Measurements from ENCODE around the gene CYFIP2. TPM values are rescaled to one million over a fixed set of nuclear protein-coding genes. Genes with fewer than 3 reads are reported as not detected.

CYFIP2 gene
- total RNA-seq, 1 donor = 6.5 TPM

DNA sequence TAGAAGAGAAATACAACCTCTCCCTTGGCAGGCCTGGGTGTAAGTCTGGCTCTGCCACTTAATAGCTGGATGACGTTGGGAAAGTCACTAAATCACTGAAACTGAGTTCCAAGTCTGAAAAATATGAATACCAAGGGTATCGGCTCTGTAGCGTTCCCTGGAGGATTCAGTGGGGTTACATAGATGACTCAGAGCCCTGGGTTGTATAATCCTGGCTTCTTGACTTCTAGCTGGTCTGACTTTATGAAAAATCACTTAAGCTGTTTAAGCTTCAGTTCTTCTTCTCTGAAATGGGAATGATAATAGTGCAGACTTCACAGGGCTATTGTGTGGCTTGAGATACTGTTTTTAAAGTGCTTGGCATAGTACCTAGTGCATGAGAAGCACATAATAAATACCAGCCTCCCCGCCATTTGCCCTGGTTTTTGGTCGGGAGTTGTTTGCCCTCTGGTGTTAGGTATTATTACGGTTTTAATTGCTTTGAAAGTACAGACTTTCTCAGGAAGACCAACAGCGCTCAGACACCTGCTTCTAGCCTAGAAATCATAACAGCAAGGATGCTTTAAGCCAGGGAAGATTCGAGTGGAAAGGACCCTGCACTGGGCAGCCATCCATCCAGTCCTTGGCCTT is 43.0 kb downstream of the CYFIP2 start:
- no peaks in the 10 kb centered on the region for H3K9me3 ChIP-seq (ENCODE audit: low read depth, low read length)
- H3K4me3 ChIP-seq (ENCODE audit: insufficient read depth, low read length) = no peak overlapping the region
- peak; percentile 91 for DNase-seq (ENCODE audit: insufficient read length, low spot score, missing footprints)
- no peaks in the 10 kb centered on the region for H4K20me1 ChIP-seq (ENCODE audit: insufficient read depth, low read length)
- H3K4me2 ChIP-seq (ENCODE audit: insufficient read depth, low read length) = no peak overlapping the region
- no peaks in the 10 kb centered on the region for H3K36me3 ChIP-seq (ENCODE audit: insufficient read depth, low read length)
- H3K79me2 ChIP-seq (ENCODE audit: insufficient read depth, low read length) = no peaks in the 10 kb centered on the region
- no peak overlapping the region for H3K27ac ChIP-seq (ENCODE audit: low read depth, low read length)
- no peaks in the 10 kb centered on the region for H3K27me3 ChIP-seq (ENCODE audit: insufficient read depth, low read length)
- H2AFZ ChIP-seq (ENCODE audit: low read length) = no peak overlapping the region
- TF ChIP-seq, protein P1, sequence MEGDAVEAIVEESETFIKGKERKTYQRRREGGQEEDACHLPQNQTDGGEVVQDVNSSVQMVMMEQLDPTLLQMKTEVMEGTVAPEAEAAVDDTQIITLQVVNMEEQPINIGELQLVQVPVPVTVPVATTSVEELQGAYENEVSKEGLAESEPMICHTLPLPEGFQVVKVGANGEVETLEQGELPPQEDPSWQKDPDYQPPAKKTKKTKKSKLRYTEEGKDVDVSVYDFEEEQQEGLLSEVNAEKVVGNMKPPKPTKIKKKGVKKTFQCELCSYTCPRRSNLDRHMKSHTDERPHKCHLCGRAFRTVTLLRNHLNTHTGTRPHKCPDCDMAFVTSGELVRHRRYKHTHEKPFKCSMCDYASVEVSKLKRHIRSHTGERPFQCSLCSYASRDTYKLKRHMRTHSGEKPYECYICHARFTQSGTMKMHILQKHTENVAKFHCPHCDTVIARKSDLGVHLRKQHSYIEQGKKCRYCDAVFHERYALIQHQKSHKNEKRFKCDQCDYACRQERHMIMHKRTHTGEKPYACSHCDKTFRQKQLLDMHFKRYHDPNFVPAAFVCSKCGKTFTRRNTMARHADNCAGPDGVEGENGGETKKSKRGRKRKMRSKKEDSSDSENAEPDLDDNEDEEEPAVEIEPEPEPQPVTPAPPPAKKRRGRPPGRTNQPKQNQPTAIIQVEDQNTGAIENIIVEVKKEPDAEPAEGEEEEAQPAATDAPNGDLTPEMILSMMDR (IDR thresholded peaks at IDR 0.05; ENCODE audit: extremely low read depth, low read depth, low read length) = peak; percentile 39
- H3K4me1 ChIP-seq (ENCODE audit: insufficient read depth, low read length) = peaks cover 6% of the 10 kb centered on the region

DNA sequence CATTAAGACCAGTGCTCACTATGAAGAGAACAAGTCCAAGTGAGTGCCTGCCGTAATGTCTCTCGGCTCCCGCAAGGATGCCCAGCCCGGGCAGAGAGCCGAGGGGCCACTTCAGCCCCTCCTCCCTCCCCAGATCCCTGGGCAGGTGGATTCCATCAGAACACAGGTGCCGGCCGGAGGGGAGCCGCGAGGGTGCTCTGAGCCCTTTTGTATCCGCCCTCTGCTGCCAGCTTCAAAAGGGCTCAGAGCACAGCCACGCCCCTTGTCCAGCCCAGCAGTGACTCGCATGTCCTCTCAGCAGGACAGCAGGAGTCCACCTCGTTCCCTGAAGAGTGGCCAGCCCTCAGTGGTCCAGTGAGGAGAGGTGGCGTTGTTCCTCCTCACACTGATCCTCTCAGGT is 43.9 kb downstream of the CYFIP2 start:
- Histone ChIP-seq H3K9me3 (ENCODE audit: low read depth, low read length) (no peaks in the 10 kb centered on the region), H3K36me3 (ENCODE audit: insufficient read depth, low read length) (no peaks in the 10 kb centered on the region), H4K20me1 (ENCODE audit: insufficient read depth, low read length) (no peaks in the 10 kb centered on the region), H3K4me3 (ENCODE audit: insufficient read depth, low read length) (no peak overlapping the region), H3K27ac (ENCODE audit: low read depth, low read length) (no peak overlapping the region), H2AFZ (ENCODE audit: low read length) (no peak overlapping the region), H3K79me2 (ENCODE audit: insufficient read depth, low read length) (no peaks in the 10 kb centered on the region), H3K4me2 (ENCODE audit: insufficient read depth, low read length) (no peak overlapping the region), H3K4me1 (ENCODE audit: insufficient read depth, low read length) (peaks cover 6% of the 10 kb centered on the region), H3K27me3 (ENCODE audit: insufficient read depth, low read length) (no peaks in the 10 kb centered on the region)
- DNase-seq (ENCODE audit: insufficient read length, low spot score, missing footprints) = no peak
- TF ChIP-seq, protein P1 (IDR thresholded peaks at IDR 0.05; ENCODE audit: extremely low read depth, low read depth, low read length) = no peak

DNA sequence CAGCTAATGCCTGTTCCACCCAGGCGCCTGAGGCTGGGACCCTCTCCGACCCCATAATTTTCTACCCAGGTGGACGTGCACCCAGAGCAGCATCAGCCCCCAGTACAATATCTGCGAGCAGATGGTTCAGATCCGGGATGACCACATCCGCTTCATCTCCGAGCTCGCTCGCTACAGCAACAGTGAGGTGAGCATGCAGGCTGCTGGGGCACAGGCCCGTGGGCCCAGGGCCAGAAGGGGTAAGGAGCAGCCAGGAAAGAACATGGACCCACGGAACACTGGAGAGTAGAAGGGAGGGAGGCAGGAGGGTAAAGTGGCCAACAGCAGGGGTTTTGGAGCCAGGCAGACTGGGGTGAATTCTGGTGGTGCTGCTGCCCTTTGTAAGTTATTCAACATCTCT is 45.7 kb downstream of the CYFIP2 start:
- Histone ChIP-seq H3K4me1 (ENCODE audit: insufficient read depth, low read length) (peaks cover 6% of the 10 kb centered on the region), H3K4me2 (ENCODE audit: insufficient read depth, low read length) (no peak overlapping the region), H3K27me3 (ENCODE audit: insufficient read depth, low read length) (no peaks in the 10 kb centered on the region), H3K79me2 (ENCODE audit: insufficient read depth, low read length) (no peaks in the 10 kb centered on the region), H2AFZ (ENCODE audit: low read length) (no peak overlapping the region), H4K20me1 (ENCODE audit: insufficient read depth, low read length) (no peaks in the 10 kb centered on the region), H3K36me3 (ENCODE audit: insufficient read depth, low read length) (no peaks in the 10 kb centered on the region), H3K9me3 (ENCODE audit: low read depth, low read length) (no peaks in the 10 kb centered on the region), H3K4me3 (ENCODE audit: insufficient read depth, low read length) (no peak overlapping the region), H3K27ac (ENCODE audit: low read depth, low read length) (no peak overlapping the region)
- DNase-seq (ENCODE audit: insufficient read length, low spot score, missing footprints) = no peak
- TF ChIP-seq, protein P1 (IDR thresholded peaks at IDR 0.05; ENCODE audit: extremely low read depth, low read depth, low read length) = no peak

DNA sequence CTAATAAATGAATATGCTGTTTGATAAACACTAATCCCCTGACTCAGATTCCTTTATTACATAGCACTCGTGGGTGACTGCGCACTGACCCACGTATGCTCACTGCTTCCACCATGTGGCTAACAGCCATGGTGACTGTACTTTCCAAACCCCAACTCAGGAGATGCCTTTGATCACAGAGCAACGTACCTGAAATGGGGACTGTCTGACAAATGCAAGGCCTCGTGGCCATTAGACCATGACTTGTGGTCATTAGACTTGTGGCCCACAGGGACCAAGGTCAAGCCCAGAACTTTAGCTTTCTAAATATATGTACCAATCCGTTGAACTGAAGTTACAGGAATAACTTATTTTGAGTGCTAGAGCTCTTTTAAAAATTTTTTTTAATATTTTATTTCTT is 46.6 kb downstream of the CYFIP2 start:
- Histone ChIP-seq H3K9me3 (ENCODE audit: low read depth, low read length) (no peaks in the 10 kb centered on the region), H3K4me1 (ENCODE audit: insufficient read depth, low read length) (peaks cover 6% of the 10 kb centered on the region), H3K79me2 (ENCODE audit: insufficient read depth, low read length) (no peaks in the 10 kb centered on the region), H4K20me1 (ENCODE audit: insufficient read depth, low read length) (no peaks in the 10 kb centered on the region), H2AFZ (ENCODE audit: low read length) (no peak overlapping the region), H3K36me3 (ENCODE audit: insufficient read depth, low read length) (no peaks in the 10 kb centered on the region), H3K27me3 (ENCODE audit: insufficient read depth, low read length) (no peaks in the 10 kb centered on the region), H3K27ac (ENCODE audit: low read depth, low read length) (no peak overlapping the region), H3K4me2 (ENCODE audit: insufficient read depth, low read length) (no peak overlapping the region), H3K4me3 (ENCODE audit: insufficient read depth, low read length) (no peak overlapping the region)
- peak; percentile 92 for DNase-seq (ENCODE audit: insufficient read length, low spot score, missing footprints)
- TF ChIP-seq, protein P1 (IDR thresholded peaks at IDR 0.05; ENCODE audit: extremely low read depth, low read depth, low read length) = peak; percentile 81
